GM12878 (cell line): Measurements from ENCODE around the gene CNNM3. TPM values are rescaled to one million over a fixed set of nuclear protein-coding genes. Genes with fewer than 3 reads are reported as not detected.

Source experiments
- ATAC-seq: fragments of 200-7000 bp; cut with Tn5 transposase; 3 replicates; pipeline ENCODE4 v1.9.1; 2020; ENCODE audit warnings: mild to moderate bottlenecking, moderate library complexity
- BruUV-seq: library from RNA; stranded (reverse); fragments of 400-500 nt; replicated peaks from 2 replicates; lab custom pipeline; 2021; lab: Mats Ljungman, UMichigan
- CTCF ChIA-PET: fragments of 300-600 bp; sonication (Branson Sonifier 250); formaldehyde crosslinking; extraction: SDS; loops from one replicate; lab custom pipeline; 2021; ENCODE audit warnings: inconsistent platforms; lab: Yijun Ruan, JAX
- POLR2A ChIA-PET: fragments of 350-600 bp; formaldehyde crosslinking; extraction: SDS; loops from one replicate; lab custom pipeline; 2021; ENCODE audit warnings: inconsistent platforms; lab: Charles Lee
- RAD21 ChIA-PET: fragments of 300-600 bp; sonication (Branson Sonifier 250); formaldehyde crosslinking; loops from one replicate; lab custom pipeline; 2023; ENCODE audit warnings: antibody characterized with exemption; ENCODE audit not compliant: unreplicated experiment; lab: Charles Lee
- SMC1A ChIA-PET: fragments of 300-600 bp; sonication (Branson Sonifier 250); formaldehyde crosslinking; loops from one replicate; lab custom pipeline; 2023; ENCODE audit not compliant: unreplicated experiment, uncharacterized antibody; lab: Charles Lee
- DNase-seq: peaks from one replicate; pipeline ENCODE4 v3.0.0-alpha.2; 2011; ENCODE audit warnings: low read depth, low spot score
- FAIRE-seq: peaks from 3 replicates; lab custom pipeline; 2011; peaks lifted over from hg19 to GRCh38; lab: Jason Lieb, UNC
- H2AFZ ChIP-seq: 2 replicates; pipeline ENCODE4 v1.6.0; 2011; ENCODE audit warnings: low read depth, low read length, control low read depth; ENCODE audit not compliant: control insufficient read depth
- H3K27ac ChIP-seq: 2 replicates; pipeline ENCODE4 v1.5.1; 2011; ENCODE audit warnings: control low read depth; ENCODE audit not compliant: control insufficient read depth, insufficient read depth
- H3K27me3 ChIP-seq, 2 experiments: replicated peaks in 1 of 2; 2 replicates each; pipeline versions ENCODE4 v1.6.0 to v1.6.1; 2011; ENCODE audit warnings: low read length in 1 of 2; ENCODE audit not compliant: control insufficient read depth in 2 of 2, insufficient read depth in 2 of 2
- H3K36me3 ChIP-seq, 2 experiments: 2 replicates each; pipeline ENCODE4 v1.5.1; 2011; ENCODE audit warnings: low read length in 1 of 2; ENCODE audit not compliant: control insufficient read depth in 2 of 2, insufficient read depth in 2 of 2
- H3K4me1 ChIP-seq: 2 replicates; pipeline ENCODE4 v1.6.1; 2011; ENCODE audit warnings: mild to moderate bottlenecking, low read length, moderate library complexity, mixed read lengths; ENCODE audit not compliant: control insufficient read depth, insufficient read depth
- H3K4me2 ChIP-seq: 2 replicates; pipeline ENCODE4 v1.6.0; 2011; ENCODE audit warnings: control low read depth; ENCODE audit not compliant: control insufficient read depth, insufficient read depth
- H3K4me3 ChIP-seq: fragments of 200-600 bp; sonication (generic); 2 replicates; pipeline ENCODE4 v1.5.1; 2016
- H3K79me2 ChIP-seq: 2 replicates; pipeline ENCODE4 v1.6.0; 2011; ENCODE audit warnings: low read length; ENCODE audit not compliant: control insufficient read depth, insufficient read depth
- H3K9ac ChIP-seq: 2 replicates; pipeline ENCODE4 v1.8.0; 2011; ENCODE audit warnings: low read length, control low read depth, mixed read lengths; ENCODE audit not compliant: control insufficient read depth, insufficient read depth
- H3K9me3 ChIP-seq: replicated peaks from 3 replicates; pipeline ENCODE4 v1.5.1; 2011; ENCODE audit warnings: mild to moderate bottlenecking, low read length; ENCODE audit not compliant: control insufficient read depth, insufficient read depth
- H4K20me1 ChIP-seq: 2 replicates; pipeline ENCODE4 v1.6.0; 2011; ENCODE audit not compliant: control insufficient read depth, insufficient read depth
- CBX5 ChIP-seq: sonication (generic); IDR thresholded peaks from 2 replicates; pipeline ENCODE4 v1.6.1; 2016; ENCODE audit warnings: low read depth, moderate library complexity, mild to moderate bottlenecking, inconsistent platforms
- CHD4 ChIP-seq: fragments of 200-600 bp; sonication (generic); IDR thresholded peaks from 2 replicates; pipeline ENCODE4 v1.6.1; 2016; ENCODE audit warnings: mild to moderate bottlenecking
- HDAC6 ChIP-seq: fragments of 200-600 bp; sonication (generic); IDR thresholded peaks from one replicate; pipeline ENCODE4 v1.8.0; 2017; ENCODE audit warnings: antibody characterized with exemption; ENCODE audit not compliant: unreplicated experiment
- KDM1A ChIP-seq: fragments of 200-600 bp; sonication (generic); IDR thresholded peaks from 2 replicates; pipeline ENCODE4 v1.6.1; 2016; ENCODE audit warnings: borderline replicate concordance
- MYC ChIP-seq: IDR thresholded peaks from 2 replicates; pipeline ENCODE4 v1.6.1; 2011; ENCODE audit warnings: mild to moderate bottlenecking, low read length, moderate library complexity, inconsistent platforms; ENCODE audit not compliant: insufficient read depth, insufficient replicate concordance, insufficient read length, severe bottlenecking
- PML ChIP-seq: IDR thresholded peaks from 2 replicates; pipeline ENCODE4 v1.6.1; 2012; ENCODE audit warnings: low read length, inconsistent platforms
- ZBTB40 ChIP-seq: fragments of 450-650 bp; IDR thresholded peaks from 2 replicates; pipeline ENCODE4 v1.6.1; 2016; ENCODE audit warnings: mild to moderate bottlenecking, moderate library complexity, borderline replicate concordance
- WGBS: methylation state at CpG from one replicate; pipeline ENCODE4 v1.1.6; 2016; ENCODE audit warnings: low lambda C conversion rate; ENCODE audit not compliant: insufficient replicate concordance, insufficient coverage; ENCODE audit errors: missing lambda C conversion rate; 5-methylcytosine and 5-hydroxymethylcytosine counted together
- in situ Hi-C: fragments of 300-500 bp; cut with MboI; formaldehyde crosslinking; loops from 9 replicates; pipeline ENCODE4 v1.14.3; 2018; ENCODE audit warnings: mixed read lengths
- intact Hi-C: fragments of 100-400 bp; cut with micrococcal nuclease; formaldehyde crosslinking; loops from one replicate; pipeline ENCODE4 v1.14.2; 2022; ENCODE audit not compliant: unreplicated experiment
- polyA plus RNA-seq, 11 experiments: library from polyadenylated mRNA; depleted of rRNA in 4 of 11; unstranded in 6 of 11; stranded (reverse) in 5 of 11; fragments of >200 nt; fragmentation: Nextera tagmentation in 4 of 11; fragmentation: Illumina TruSeq in 1 of 11; extraction: Ambion mirVana in 4 of 11; extraction: Trizol in 1 of 11; gene quantifications; 1 replicate in 1 of 11; 2 replicates in 10 of 11; pipeline versions ENCODE4 v1.2.1 to v1.2.3, GENCODE V29; 2011 to 2016; ENCODE audit warnings: inconsistent platforms in 2 of 11, missing spikeins in 2 of 11, low read depth in 1 of 11
- total RNA-seq, 4 experiments: library from RNA; depleted of rRNA in 3 of 4; stranded (reverse); fragments of >200 nt in 3 of 4; fragmentation: Illumina TruSeq in 1 of 4; extraction: Trizol in 1 of 4; gene quantifications; 2 replicates each; pipeline versions ENCODE4 v1.2.1 to v1.2.3, GENCODE V29; 2013 to 2021

The CNNM3 gene
- total and polyA plus RNA-seq, 10 of the 15 experiments (the other 5 are each of a cell fraction or from before 2014, with no cell fraction given): 0.72 to 14.3 (median 4.0) TPM

GRCh38 chr2:96821113-96821675, 5.1 kb downstream of the CNNM3 start:
- no peak for TF ChIP-seq CBX5
- TF ChIP-seq CHD4: no peak
- no peak for TF ChIP-seq MYC
- no peak for TF ChIP-seq ZBTB40
- TF ChIP-seq KDM1A: no peak
- no peak for TF ChIP-seq HDAC6
- TF ChIP-seq PML: no peak
- no peak overlapping the region for H3K9ac ChIP-seq
- BruUV-seq: no TSS peak
- POLR2A ChIA-PET: interaction anchor here (0.5 kb wide), 1 partner anchor 52 kb away, joined by 3 read pairs; no protein-coding TSS in a partner anchor
- peak overlapping the region; percentile 27 for H3K4me3 ChIP-seq
- no peak for ATAC-seq
- peaks cover 0 to 5% of the 10 kb centered on the region in 2 experiments; a peak in 2 of 4 replicates for H3K36me3 ChIP-seq
- no peak overlapping the region for H3K27ac ChIP-seq
- no peaks in the 10 kb centered on the region for H3K27me3 ChIP-seq
- peaks cover 5% of the 10 kb centered on the region; the same call in 1 of the 2 replicates for H4K20me1 ChIP-seq
- H3K4me1 ChIP-seq: peaks cover 12% of the 10 kb centered on the region
- DNase-seq: no peak
- SMC1A ChIA-PET: interaction anchor here (1.0 to 1.7 kb wide), 3 partner anchors 37 to 131 kb away, joined by 3 to 7 read pairs (median 4); partner anchors contain the start of gene ANKRD39
- CTCF ChIA-PET: interaction anchor here (0.9 to 2.5 kb wide), 7 partner anchors 15 to 291 kb away, joined by 3 to 12 read pairs (median 5); partner anchors contain the start of gene ANKRD39
- WGBS: 79% methylated on average over 11 of the region's 11 CpGs
- FAIRE-seq: no peak
- no peaks in the 10 kb centered on the region for H3K9me3 ChIP-seq
- no peak overlapping the region for H2AFZ ChIP-seq
- peak overlapping the region; percentile 61; the same call in 1 of the 2 replicates for H3K4me2 ChIP-seq
- peaks cover 27% of the 10 kb centered on the region for H3K79me2 ChIP-seq
- intact Hi-C loops: no loop called here
- RAD21 ChIA-PET: interaction anchor here (0.8 to 1.1 kb wide), 2 partner anchors 37 to 291 kb away, joined by 3 to 5 read pairs; partner anchors contain the start of gene ANKRD39
- in situ Hi-C loops: no loop called here
